GM12872 (cell line): ENCODE data around the gene ZHX3.

Experiments used
- TF ChIP-seq, protein P1 (sequence below): IDR thresholded peaks from 3 replicates; pipeline ENCODE4 v1.5.1; 2011; ENCODE audit warnings: low read depth, mild to moderate bottlenecking, low read length, moderate library complexity; ENCODE audit not compliant: insufficient read depth

Gene ZHX3

DNA sequence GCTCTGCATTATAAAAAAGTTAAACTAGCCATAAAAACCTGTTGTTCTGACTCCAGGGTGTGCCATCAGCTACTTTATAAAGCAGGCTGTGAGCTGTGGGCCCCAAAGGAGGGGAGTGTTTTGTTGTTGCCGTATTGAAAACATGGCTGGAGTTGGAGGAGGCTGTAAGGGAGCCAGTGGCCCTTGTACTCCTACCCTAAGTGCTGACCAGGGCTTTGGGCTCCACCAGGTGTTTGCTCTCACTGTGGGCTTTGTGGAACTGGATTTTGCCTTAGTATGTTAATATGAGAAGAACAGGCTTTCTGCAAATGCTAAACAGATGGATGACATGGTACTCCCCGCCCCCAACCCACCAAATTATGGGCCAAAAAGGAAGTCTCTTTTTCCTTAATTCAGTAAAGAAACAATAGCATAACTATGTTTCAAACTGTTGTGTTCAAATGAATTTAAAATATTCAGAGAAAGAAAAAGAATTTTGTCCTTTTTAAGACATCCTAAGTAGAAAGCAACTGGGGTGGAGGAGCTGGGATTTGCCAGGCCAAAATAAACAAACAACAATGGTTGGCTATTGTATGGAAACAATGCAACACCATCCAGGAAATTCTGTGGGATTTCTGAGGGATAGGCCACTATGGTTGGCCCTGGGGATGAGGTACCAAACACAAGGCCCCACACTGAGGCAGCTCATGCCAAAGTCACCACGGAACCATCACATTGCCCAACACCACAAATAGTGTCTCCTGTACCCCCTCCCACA lies 116.9 kb downstream of the ZHX3 start:
- TF ChIP-seq, protein P1, sequence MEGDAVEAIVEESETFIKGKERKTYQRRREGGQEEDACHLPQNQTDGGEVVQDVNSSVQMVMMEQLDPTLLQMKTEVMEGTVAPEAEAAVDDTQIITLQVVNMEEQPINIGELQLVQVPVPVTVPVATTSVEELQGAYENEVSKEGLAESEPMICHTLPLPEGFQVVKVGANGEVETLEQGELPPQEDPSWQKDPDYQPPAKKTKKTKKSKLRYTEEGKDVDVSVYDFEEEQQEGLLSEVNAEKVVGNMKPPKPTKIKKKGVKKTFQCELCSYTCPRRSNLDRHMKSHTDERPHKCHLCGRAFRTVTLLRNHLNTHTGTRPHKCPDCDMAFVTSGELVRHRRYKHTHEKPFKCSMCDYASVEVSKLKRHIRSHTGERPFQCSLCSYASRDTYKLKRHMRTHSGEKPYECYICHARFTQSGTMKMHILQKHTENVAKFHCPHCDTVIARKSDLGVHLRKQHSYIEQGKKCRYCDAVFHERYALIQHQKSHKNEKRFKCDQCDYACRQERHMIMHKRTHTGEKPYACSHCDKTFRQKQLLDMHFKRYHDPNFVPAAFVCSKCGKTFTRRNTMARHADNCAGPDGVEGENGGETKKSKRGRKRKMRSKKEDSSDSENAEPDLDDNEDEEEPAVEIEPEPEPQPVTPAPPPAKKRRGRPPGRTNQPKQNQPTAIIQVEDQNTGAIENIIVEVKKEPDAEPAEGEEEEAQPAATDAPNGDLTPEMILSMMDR = no peak

DNA sequence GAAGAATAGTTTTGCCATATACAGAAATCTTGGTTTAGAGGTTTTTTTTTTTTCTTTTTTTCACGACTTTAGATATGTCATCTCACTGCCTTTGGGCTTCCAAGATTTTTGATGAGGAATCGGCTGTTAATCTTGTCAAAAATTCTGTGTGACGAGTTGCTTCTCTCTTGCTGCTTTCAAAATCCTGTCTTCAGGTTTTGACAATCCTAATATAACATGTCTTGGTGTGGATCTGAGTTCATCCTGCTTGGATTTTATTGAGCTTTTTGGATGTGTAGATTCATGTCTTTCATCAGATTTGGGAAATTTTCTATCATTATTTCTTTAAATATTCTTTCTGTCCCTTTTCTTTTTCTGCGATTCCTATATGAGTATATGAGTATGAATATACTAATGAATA lies 119.1 kb downstream of the ZHX3 start:
- TF ChIP-seq, protein P1 = no peak

DNA sequence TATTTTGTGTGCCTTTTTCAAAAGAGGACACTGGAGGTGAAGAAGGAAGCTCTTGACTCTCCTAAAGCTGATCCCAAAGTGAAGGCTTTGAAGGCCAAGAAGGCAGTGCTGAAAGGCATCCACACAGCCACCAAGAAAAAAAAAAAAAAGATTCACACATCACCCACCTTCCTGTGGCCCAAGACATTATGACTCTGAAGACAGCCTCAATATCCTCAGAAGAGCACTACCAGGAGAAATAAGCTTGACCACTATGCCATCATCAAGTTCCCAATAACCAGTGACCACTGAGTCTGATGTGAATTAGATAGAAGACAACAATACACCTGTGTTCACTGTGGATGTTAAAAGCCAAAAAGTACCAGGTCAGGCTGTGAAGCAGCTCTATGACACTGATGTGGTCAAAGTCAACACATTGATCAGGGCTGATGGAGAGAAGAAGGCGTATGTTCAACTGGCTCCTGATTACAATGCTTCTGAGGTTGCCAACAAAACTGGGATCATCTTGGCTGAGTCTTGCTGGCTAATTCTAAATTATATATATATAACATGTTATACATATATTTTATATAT lies 120.8 kb downstream of the ZHX3 start:
- TF ChIP-seq, protein P1 = no peak

DNA sequence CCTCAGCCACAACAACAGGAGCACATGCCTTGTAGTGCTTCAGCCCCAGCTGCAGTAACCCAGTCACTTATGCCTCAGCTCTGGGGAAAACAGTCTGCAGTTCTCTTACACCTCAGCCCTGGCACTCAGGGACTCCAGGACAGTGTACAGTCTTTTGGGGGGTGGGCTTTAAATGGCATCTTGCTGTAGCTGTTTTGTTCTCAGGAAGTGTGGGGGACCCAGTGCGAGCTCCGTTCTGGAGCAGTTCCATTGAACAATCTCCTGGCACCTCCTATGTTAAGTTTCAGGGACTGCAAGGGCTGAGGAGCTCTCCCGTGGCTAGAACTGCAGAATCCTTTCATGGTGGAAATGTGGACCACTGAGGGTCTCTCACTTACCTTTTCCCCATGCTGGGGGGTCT lies 125.0 kb downstream of the ZHX3 start:
- TF ChIP-seq, protein P1 = no peak

DNA sequence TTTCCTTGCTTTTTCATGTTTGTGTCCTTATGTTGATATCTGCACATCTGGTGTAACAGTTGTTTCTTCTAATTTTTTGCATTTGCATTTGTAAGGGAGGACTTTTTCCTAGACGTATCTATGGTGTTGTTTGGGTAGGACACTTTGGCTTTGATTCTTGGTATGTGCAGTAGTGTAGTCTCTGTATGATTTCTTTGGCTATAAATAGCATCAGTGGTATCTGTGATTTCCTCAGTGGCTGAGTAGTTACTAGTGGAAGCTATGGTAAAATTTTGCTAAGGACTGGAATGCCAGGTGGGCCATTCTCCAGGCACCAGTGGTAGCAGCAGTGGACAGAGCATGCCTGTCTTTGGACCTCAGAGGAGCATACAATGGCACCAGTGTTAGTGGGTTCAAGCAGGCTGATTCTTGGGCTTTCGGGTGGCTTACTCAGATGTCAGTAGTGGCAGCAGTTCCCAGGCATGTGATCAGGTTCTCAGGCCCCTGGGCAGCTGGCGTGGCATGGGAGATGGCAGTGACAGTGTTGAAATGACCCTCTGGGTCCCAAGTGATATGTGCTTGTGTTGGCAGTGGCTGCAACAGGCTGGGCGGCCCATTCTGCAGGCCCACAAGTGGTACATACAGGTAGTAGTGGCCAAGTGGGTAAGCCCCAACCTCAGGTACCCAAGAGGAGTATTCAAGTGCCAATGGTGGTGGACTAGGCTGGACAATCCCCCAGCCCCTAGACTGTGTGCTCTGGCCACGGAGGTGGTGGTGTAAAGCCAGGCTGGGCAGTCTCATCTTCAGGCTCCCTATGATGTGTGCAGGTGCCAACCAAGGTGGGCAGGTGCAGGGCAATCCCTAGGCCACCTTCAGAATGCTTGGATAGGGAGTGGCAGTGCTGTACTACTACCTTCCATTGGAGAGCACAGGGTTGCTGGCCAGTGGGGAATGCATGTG lies 125.7 kb downstream of the ZHX3 start:
- TF ChIP-seq, protein P1 = no peak

DNA sequence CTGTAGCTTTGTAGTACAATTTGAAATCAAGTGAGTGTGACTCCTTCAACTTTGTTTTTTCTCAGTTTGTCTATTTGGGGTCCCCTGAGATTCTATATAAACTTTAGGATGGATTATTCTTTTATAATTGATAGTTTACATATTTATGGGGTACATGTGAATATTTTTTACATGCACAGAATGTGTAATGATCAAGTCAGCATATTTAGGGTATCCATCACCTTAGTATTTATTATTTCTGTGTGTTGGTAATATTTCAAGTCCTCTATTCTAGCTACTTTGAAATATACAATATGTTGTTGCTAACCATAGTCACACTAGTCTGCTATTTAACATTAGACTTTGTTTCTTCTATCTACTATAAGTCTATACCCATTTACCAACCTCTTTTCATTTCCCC lies 129.9 kb downstream of the ZHX3 start:
- TF ChIP-seq, protein P1 = no peak

DNA sequence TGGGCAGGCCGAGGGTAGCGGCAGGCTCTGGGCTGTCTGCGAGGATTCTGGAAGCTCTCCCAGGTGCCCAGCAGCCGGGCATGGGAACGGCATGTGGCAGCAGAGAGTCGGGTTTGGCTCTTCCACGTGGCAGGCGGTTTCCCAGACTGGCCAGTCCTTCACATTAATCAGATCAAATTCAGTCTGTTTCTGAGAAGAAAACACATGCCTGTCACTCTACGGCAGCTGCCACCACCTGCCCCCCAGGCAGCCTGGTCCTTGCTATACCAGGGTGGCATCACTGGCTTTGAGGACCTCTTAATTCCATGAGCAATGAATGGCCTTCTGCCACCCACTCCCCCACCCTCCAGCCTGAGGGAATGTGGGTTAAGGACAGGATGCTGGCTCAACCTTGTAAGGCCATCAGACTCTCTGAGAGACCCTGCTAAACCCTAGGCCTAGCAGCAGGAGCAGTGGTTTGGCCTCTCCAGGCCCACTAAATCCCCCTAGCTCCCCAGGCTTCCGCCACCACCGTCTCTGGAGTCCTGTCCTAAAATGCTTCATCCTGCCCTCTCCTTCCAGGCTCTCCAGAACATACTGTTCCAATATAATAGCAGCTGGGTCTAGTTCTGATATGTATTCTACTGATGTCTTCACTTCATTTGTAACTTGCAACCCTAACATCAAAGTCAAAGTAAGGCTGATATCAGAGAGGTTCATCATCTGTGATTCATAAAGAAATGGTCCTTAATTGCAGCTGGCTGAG lies 132.3 kb downstream of the ZHX3 start:
- TF ChIP-seq, protein P1 = no peak
